CD4-positive, alpha-beta T cell treated with Interferon alpha-2 for 1 hour (primary cell): ENCODE measurements around the gene PDLIM5.
"Not testable (repeated sequence)": the region's sequence is repeated elsewhere in the genome, so short reads cannot be mapped to it uniquely, and the experiment has no call there.

ENCODE experiments used
- DNase-seq, 2 donors: peaks; one replicate each; pipeline ENCODE4 v3.0.0-alpha.2; 2020 to 2022

The PDLIM5 gene

DNA sequence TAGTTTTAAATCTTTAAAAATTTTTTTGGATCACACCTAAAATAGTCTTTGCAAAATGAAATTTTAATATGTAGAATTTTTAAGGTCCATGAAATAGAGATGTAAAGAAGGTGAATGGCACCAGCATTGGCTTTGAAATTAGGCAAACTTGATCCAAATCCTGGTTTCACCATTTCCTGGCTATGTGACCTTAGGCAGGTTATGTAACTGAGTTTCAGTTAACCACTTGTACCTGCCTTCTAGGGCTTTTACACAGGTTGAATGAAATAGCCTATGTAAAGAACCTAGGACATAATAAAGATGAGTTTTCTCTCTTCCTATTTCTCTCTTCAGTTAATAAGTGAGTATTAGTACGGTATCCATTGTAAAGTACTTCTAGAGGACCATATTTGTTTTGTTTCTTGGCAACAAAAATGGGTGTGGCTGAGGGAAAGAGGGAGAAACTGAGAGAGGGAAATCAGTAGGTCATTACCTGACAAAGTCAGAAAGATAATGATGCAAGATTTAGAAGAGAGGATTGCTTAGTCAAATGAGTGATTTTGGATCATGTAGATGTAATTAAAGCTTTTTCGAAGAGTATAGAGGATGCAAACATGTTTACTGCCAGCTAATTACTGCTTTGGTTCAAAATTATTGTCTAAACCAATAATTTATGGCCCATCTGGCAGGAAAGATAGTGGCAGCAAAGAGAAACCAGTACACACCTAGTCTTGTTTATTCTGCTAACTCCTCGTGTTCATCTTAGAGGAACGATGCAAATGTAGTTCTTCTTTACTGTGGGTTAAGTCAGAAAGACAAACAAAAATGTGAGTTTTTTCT lies 81.9 kb downstream of the PDLIM5 start:
- no peak for DNase-seq

GRCh38 chr4:94534401-94535312 lies 82.9 kb downstream of the PDLIM5 start:
- DNase-seq: no peak

DNA sequence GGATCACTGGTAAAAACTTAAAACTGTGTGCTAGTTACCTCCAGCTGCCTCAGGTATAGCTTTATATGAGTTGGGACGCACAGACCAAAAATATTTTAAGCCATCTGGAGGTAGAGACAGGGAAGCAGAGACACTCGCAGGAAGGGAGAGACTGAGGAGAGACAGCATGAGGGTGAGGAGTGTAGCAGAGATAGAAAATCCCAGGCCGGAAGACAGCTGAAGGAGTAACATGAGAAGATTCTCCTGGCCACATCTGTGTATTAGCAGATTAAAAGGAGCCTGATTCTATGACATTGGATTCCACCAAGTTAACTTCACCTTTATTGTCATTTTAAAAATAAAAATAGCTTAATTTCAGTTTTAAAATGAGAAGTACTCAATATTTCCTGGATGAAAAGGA lies 84.3 kb downstream of the PDLIM5 start:
- no peak for DNase-seq

GRCh38 chr4:94536649-94537469 lies 85.1 kb downstream of the PDLIM5 start:
- no peak for DNase-seq

DNA sequence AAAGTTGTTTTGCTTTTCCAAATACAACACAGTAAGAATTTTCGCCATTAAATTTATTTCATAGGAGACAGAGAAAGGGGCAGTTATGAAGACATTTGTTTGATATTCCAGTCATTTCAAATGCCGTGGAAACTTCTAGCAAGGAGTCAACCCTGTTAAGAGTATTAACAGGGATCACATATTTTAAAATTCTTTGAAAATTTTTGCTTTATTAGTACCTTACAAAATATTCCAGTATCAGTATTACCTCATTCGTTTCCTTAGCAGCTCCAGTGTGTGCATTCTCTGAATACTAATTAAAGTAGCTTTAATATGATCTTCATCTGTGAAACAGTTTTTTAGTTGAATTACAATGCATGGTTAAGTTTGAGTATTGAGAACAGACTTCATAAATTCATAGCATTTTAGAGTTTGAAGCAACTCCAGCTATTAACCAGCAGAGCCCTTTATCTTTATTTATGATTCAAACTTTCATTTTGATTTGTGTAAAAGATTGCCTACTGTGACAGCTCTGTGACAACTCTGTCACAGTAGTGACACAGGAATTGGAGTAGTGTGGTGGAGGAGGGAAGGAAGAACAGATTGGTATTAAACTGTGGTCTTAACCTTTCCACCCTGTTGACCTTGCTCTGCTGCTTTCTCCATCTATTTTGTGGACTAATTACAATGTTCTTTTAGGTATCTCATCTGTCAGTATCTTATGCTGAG lies 86.3 kb downstream of the PDLIM5 start:
- DNase-seq: no peak

- DNase-seq: no peak
These were observed 88.7 kb downstream of the PDLIM5 start for GRCh38 chr4:94540476-94540875.

DNA sequence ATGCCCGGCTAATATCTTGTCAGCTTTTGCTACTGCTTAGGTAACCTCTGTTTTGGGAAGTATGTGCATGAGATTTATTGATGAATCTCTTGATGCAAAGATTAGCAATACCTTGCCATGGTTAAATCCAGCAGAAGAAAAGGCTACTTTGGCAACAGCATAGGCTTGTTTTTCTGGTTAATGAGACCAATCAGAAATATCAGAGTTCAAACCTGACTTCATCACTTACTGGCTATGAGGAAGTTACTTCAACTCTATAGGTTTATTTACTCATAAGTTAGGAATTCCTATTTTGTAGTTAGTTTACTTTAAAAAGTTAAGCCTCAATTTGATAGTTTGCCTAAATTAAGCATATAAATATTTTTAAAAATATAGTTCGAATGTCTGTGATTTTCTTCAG lies 93.1 kb downstream of the PDLIM5 start:
- no peak for DNase-seq

DNA sequence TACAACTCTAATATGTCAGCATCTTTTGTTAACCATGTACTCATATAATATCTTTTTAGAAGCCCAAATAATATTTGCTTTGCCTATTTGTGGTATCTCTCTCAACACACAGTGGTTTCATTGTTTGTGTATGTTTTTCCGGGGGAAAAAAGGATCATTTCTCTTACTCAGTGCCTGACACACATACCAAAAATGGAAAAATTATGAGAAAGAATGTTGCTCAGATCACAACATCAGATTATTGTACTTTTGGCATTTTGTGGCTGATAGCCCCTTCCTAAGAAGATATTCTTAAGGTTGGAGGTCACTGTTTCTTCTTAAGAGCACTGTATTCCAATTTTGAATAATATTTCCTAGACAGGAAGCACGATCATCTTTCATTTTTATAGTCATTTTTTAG lies 93.6 kb downstream of the PDLIM5 start:
- DNase-seq: no peak

GRCh38 chr4:94546949-94547348 lies 95.2 kb downstream of the PDLIM5 start:
- no peak for DNase-seq

- no peak for DNase-seq
These were observed 96.8 kb downstream of the PDLIM5 start for GRCh38 chr4:94548571-94548970.

DNA sequence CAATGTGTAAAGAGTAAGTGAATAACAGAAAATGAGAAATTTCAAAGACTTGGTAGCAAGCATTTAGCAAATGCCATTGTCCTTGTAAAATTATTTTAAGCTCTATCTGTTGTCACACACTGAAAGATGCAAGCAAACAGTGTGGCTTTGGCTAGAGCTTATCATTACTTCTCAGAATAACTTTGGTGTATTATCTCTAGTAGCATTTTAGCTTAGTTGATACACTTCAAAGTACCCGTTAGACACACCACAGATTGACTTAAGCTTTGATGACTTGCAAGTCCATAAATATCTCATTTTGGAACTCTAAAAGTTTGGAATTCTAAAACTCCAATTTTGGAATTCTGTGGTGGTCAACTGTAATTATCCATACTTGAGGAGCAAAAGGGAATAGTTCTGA lies 98.6 kb downstream of the PDLIM5 start:
- DNase-seq: no peak

DNA sequence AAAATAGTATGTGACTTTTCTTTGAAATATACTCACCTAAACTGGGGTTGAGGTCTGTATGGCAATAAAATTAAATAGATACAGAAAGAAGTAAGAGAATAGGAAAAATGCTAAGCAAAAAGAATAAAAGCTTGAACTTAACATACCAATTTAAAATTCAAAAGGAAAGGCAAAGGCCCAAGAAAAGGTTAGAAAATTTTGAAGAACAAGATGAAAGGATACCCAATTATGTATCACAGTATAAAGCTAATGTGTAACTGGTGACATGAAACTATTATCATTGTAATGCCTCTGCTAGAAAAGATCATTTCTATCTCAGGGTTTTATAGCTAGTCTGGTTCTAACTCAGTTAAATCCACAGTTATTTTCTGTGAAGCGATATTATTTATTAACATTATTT lies 99.1 kb downstream of the PDLIM5 start:
- no peak for DNase-seq

DNA sequence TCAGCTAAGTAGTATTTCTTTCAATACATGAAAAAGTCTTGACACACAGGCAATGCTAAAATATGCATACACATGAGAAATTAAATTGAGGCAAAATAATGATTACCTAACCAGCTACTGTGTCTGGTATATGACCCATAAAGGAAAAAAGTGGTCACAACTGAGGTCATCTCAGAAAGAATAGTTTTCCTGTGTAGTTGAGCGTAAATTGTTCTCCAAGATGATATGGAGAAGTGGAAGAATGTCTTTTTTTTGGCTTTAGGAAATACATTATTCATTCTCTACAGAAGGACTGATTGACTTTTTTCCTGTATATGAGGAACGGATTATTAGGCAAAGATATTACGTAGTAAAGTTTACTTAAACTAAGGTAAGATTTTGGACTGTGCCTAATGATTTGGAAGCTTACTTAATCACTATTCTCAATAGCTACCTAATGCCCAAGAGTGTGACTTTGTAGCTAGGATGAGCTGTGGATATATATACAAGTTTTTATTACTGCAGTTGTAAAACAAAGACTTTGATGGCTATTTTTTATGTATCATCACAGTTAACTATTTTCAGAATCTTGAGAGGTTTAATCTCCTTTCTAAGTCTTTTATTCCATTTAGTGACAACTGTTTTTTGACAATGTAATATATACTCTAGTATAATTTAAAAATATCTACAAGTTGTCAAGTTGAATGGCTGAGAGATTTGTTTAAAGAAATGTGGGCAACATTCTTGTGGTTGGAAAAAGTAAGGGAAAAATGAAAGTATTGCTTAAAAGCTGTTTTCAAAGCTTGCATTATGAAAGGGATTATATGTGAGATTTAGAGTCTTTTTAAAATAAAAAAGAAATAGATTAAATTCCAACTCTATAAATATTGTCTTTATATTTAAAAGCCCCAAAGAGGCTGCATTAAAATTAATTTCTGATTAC lies 100.2 kb downstream of the PDLIM5 start:
- DNase-seq: no peak

GRCh38 chr4:94556047-94556446 lies 104.3 kb downstream of the PDLIM5 start:
- DNase-seq: not testable (repeated sequence)

DNA sequence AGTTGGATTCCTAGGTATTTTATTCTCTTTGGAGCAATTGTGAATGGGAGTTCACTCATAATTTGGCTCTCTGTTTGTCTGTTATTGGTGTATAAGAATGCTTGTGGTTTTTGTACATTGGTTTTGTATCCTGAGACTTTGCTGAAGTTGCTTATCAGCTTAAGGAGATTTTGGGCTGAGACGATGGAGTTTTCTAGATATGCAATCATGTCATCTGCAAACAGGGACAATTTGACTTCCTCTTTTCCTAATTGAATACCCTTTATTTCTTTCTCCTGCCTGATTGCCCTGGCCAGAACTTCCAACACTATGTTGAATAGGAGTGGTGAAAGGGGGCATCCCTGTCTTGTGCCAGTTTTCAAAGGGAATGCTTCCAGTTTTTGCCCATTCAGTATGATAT lies 105.9 kb downstream of the PDLIM5 start:
- DNase-seq: not testable (repeated sequence)

- no peak for DNase-seq
These were observed 106.7 kb downstream of the PDLIM5 start for GRCh38 chr4:94558392-94558904.

DNA sequence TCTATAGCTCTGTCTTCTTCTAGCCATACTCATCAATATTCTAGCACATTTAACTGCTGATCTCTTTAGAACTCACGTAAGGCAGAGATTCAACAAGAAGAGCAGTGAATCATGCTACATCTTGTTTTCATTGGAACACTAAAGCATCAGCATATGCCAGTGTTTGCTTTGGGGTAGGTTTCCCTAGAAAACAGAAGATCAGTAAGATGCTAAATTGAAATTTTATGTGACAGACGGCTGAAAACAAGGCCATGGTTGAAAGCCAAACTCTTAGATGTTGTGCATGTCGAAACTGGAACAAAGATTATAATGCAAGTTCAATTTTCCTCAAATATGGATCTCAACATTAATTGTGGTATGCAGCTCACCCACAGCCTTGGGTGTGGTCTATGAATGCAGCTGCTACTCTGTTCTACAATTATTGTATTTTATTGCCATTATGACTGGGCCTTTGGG lies 107.6 kb downstream of the PDLIM5 start:
- no peak for DNase-seq

- DNase-seq: no peak
These were observed 109.7 kb downstream of the PDLIM5 start for GRCh38 chr4:94561249-94562024.

- DNase-seq: no peak
These were observed 110.5 kb downstream of the PDLIM5 start for GRCh38 chr4:94562285-94562684.

DNA sequence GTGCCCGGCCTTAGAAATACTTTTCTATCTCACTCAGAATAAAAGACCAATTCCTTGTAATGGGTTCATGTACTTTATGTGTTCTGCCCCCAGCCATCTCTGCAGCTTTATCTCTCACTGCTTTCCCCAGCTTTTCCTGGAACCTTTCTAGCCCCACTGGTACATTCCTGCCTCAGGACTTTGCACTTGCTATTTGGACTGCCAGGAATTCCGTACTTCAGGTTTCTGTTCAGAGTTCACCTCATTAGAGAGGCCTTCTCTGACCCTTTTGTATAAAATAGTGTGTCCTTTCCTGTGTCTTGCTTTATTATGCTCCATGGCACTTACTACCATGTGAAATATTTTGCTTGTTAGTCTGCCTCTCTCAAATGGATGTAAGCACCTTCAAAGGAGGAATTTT lies 112.5 kb downstream of the PDLIM5 start:
- no peak for DNase-seq
